Right lobe of liver (tissue), 4 donors: ENCODE data around the gene CIB4.

Experiments
- CTCF ChIP-seq, 4 donors: fragments of 200-600 bp in 3 of 4; fragments of 450-650 bp in 1 of 4; IDR thresholded peaks; one replicate each; pipeline versions ENCODE4 v1.5.1 to v1.8.0; 2016 to 2022; ENCODE audit warnings: antibody characterized with exemption in 4 of 4, mild to moderate bottlenecking in 2 of 4
- POLR2A ChIP-seq: fragments of 450-650 bp; IDR thresholded peaks from one replicate; pipeline ENCODE4 v1.6.1; 2017; ENCODE audit warnings: antibody characterized with exemption, mild to moderate bottlenecking
- donor health status: DM: no; HTN: no; CAD: no.
- donor health status: DM: no; HTN: no; CAD: no.
- donor health status: DM: no; HTN: yes; CAD: no.

GRCh38 chr2:26537826-26538475, 103.2 kb downstream of the CIB4 start:
- TF ChIP-seq CTCF (IDR thresholded peaks at IDR 0.05) (no peak), POLR2A (no peak)
